Transverse colon (tissue), 4 donors: Measurements from ENCODE around the gene IL1RL1. TPM values are rescaled to one million over a fixed set of nuclear protein-coding genes. Genes with fewer than 3 reads are reported as not detected.

Experiments
- DNase-seq: peaks from one replicate; pipeline ENCODE4 v3.0.0-alpha.2; 2019
- H3K27ac ChIP-seq, 4 donors: fragments of 200-600 bp; sonication (generic); 2 replicates each; pipeline ENCODE4 v1.5.1; 2016 to 2018; ENCODE audit warnings: inconsistent platforms in 4 of 4
- H3K27me3 ChIP-seq: fragments of 200-600 bp; sonication (generic); 2 replicates; pipeline ENCODE4 v1.5.1; 2017; ENCODE audit warnings: inconsistent platforms
- H3K36me3 ChIP-seq, 4 donors: fragments of 200-600 bp; sonication (generic); 2 replicates each; pipeline ENCODE4 v1.5.1; 2017 to 2019; ENCODE audit warnings: inconsistent platforms in 4 of 4
- H3K4me1 ChIP-seq, 4 donors: fragments of 200-600 bp; sonication (generic); 2 replicates each; pipeline ENCODE4 v1.5.1; 2017 to 2020; ENCODE audit warnings: inconsistent platforms in 4 of 4
- H3K4me3 ChIP-seq, 4 donors: fragments of 200-600 bp; sonication (generic); 1 replicate in 1 of 4; 2 replicates in 3 of 4; pipeline versions ENCODE4 v1.5.1 to v1.6.1; 2017 to 2019; ENCODE audit warnings: inconsistent platforms in 4 of 4
- H3K9me3 ChIP-seq, 2 donors: fragments of 200-600 bp; sonication (generic); 2 replicates each; pipeline ENCODE4 v1.5.1; 2017 to 2019; ENCODE audit warnings: inconsistent platforms in 2 of 2
- EP300 ChIP-seq: sonication (generic); formaldehyde crosslinking; IDR thresholded peaks from one replicate; pipeline ENCODE4 v1.6.1; 2017; ENCODE audit warnings: antibody characterized with exemption, low read depth
- POLR2A ChIP-seq: fragments of 450-650 bp; IDR thresholded peaks from one replicate; pipeline ENCODE4 v1.6.1; 2016; ENCODE audit warnings: antibody characterized with exemption, mild to moderate bottlenecking, moderate library complexity
- POLR2AphosphoS5 ChIP-seq, 3 donors: sonication (generic); formaldehyde crosslinking; IDR thresholded peaks; one replicate each; pipeline ENCODE4 v1.6.1; 2016; ENCODE audit warnings: antibody characterized with exemption in 3 of 3
- WGBS, 2 donors: methylation state at CpG; one replicate each; pipeline ENCODE4 v1.1.5; 2018; ENCODE audit warnings: low coverage in 1 of 2; 5-methylcytosine and 5-hydroxymethylcytosine counted together
- in situ Hi-C, 4 donors: fragments of 200-750 bp; cut with MboI; loops; one replicate each; pipeline versions ENCODE4 v1.15.0 to v1.15.1; 2017; ENCODE audit warnings: low sequenced_read_pairs in 3 of 4, low pct_ligation_motif_present in 1 of 4, low pct_unique_long_range_greater_than_20kb in 1 of 4
- intact Hi-C: fragments of 100-400 bp; cut with DNase I; formaldehyde crosslinking; loops from one replicate; pipeline ENCODE4 v1.15.1; 2023; ENCODE audit warnings: low total_unique reads
- total RNA-seq, 4 donors: library from RNA; depleted of rRNA; stranded (reverse); fragments of >200 nt; gene quantifications; one replicate each; pipeline ENCODE4 v1.1.0, GENCODE V29; 2016
- TF ChIP-seq, protein P1 (sequence below), 5 experiments: fragments of 200-600 bp in 3 of 5; fragments of 450-650 bp in 2 of 5; sonication (generic) in 3 of 5; IDR thresholded peaks; 1 replicate in 2 of 5; 2 replicates in 3 of 5; pipeline ENCODE4 v1.5.1; 2016 to 2017; ENCODE audit warnings: antibody characterized with exemption in 5 of 5, inconsistent platforms in 3 of 5, mild to moderate bottlenecking in 2 of 5, moderate library complexity in 1 of 5

The IL1RL1 gene
- total RNA-seq = 10 to 100 TPM in 2 of 4 donors, 1 to 10 TPM in 1, under 1 TPM in 1; 0.40 to 57.2 (median 11.7) TPM

DNA sequence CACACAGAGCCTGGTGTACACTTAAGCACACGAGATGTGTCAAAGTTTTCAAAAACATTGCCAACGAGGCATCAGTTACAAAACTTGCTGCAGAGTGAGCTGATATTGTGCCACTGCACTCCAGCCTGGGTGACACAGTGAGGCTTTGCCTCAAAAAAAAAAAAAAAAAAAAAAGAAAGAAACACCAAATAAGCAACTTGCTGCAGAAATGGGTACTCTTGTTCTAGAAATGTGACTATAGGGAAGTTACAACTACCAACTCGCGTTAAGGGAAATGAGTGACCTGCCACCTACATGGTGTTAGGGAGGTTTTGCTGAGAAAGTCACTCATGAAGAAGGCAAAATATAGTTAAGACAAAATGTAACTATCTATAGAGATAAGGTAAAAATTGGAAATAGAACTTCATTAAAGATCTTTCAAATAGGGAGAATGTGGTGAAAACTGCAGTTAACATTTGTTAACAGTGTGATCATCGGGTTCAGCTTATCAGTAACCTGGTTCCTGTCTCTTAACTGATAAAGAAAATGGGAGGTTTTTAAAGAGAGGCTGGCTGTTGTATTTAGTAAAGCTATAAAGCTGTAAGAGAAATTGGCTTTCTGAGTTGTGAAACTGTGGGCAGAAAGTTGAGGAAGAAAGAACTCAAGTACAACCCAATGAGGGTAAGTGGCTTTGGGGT, at the start of gene IL1RL1:
IL1RL1 (plus strand) TSS at position 600 of the 677 bp plus-strand sequence. CDS start 26,702 bp downstream, outside the sequence.
- H3K9me3 ChIP-seq = no peaks in the 10 kb centered on the region
- TF ChIP-seq, protein P1, sequence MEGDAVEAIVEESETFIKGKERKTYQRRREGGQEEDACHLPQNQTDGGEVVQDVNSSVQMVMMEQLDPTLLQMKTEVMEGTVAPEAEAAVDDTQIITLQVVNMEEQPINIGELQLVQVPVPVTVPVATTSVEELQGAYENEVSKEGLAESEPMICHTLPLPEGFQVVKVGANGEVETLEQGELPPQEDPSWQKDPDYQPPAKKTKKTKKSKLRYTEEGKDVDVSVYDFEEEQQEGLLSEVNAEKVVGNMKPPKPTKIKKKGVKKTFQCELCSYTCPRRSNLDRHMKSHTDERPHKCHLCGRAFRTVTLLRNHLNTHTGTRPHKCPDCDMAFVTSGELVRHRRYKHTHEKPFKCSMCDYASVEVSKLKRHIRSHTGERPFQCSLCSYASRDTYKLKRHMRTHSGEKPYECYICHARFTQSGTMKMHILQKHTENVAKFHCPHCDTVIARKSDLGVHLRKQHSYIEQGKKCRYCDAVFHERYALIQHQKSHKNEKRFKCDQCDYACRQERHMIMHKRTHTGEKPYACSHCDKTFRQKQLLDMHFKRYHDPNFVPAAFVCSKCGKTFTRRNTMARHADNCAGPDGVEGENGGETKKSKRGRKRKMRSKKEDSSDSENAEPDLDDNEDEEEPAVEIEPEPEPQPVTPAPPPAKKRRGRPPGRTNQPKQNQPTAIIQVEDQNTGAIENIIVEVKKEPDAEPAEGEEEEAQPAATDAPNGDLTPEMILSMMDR (IDR thresholded peaks at IDR 0.05) = no peak
- TF ChIP-seq EP300 = no peak
- no peak for TF ChIP-seq POLR2AphosphoS5 (IDR thresholded peaks at IDR 0.05)
- no peak for TF ChIP-seq POLR2A
- 76 to 80% methylated on average over 5 of the region's 5 CpGs for WGBS, 2 donors
- no peaks in the 10 kb centered on the region for H3K36me3 ChIP-seq
- no peak for DNase-seq
- H3K27ac ChIP-seq = no peak within 1 kb of the TSS
- intact Hi-C loops = no loop called here
- H3K4me1 ChIP-seq = no peaks in the 10 kb centered on the region
- in situ Hi-C loops = no loop called here
- H3K4me3 ChIP-seq = no peak within 1 kb of the TSS
- peaks cover 16% of the 10 kb centered on the region for H3K27me3 ChIP-seq

DNA sequence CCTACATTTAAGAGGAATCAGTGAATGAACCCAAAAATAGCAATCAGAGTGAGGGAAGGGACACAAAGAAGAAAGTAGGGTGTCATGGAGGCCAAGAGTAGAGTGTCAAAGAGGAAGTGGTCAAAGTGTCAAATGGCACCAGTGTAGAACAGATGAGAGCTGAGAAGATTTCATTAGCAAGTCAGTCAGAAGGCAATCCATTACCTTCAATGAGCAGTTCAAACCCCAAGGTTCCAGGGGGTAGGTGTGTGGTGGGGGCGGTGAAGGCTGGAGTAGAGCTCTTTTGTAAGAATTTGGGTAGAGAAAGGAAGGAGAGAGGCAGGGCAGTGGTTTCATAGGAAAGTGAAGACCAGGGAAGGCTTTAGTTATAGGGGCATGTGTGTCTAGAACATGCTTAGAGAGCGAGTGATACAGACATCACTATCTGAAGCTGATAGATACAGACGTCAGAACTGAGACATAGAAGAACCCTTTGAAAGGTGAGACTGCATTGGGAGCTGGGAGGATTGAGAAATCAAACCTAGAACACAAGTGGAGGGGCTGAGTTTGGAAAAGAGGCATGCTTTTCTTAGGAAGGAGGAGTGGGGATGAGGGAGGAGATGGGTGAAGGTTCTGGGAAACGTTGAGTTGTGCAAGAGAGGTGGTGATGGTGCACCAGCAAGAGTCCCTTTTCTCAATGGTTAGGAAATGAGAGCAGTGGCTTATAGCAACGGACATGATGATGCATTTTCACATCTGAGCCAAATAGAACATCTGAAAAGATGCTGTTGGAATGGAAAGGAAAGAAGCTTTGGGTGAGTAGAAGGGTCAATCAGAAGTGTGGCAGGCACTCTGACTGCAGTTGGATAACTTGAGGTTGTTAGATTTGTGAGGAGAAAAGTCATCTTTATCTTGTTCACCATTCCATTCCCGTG, 48.9 kb upstream of the IL1RL1 start:
- intact Hi-C loops = no loop called here
- H3K4me1 ChIP-seq = no peaks in the 10 kb centered on the region
- H3K9me3 ChIP-seq = no peaks in the 10 kb centered on the region
- no peak overlapping the region for H3K27ac ChIP-seq
- no peaks in the 10 kb centered on the region for H3K36me3 ChIP-seq
- no peak for DNase-seq
- in situ Hi-C loops = no loop called here
- TF ChIP-seq EP300 (no peak), POLR2A (no peak), POLR2AphosphoS5 (IDR thresholded peaks at IDR 0.05) (no peak)
- TF ChIP-seq, protein P1 (IDR thresholded peaks at IDR 0.05) = no peak
- no peak overlapping the region for H3K4me3 ChIP-seq
- WGBS, 2 donors = 53 to 67% methylated on average over 3 to 6 of the region's 6 CpGs
- no peaks in the 10 kb centered on the region for H3K27me3 ChIP-seq

DNA sequence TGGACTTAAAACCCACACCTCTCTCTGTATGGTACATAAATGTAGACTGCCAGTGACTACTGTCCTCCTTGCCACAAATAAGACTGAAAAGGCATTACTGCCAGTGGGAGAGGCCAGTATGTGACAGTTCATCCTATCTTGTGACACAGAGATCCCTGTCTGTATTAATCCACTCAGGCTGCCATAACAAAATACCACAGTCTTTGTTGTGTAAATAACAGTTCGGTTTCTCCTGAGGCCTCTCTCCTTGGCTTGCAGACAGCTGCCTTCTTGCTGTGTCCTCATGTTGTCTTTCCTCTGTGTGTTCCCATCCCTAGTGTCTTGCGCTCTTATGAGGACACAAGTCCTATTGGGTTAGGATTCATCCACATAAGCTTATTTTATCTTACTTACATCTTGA, 46.4 kb upstream of the IL1RL1 start:
- H3K27ac ChIP-seq = no peak overlapping the region
- WGBS, 2 donors = 83 to 93% methylated on average over 1 to 2 of the region's 2 CpGs
- no peaks in the 10 kb centered on the region for H3K9me3 ChIP-seq
- TF ChIP-seq, protein P1 (IDR thresholded peaks at IDR 0.05) = no peak
- no peak for TF ChIP-seq EP300
- TF ChIP-seq POLR2A = no peak
- TF ChIP-seq POLR2AphosphoS5 (IDR thresholded peaks at IDR 0.05) = no peak
- no peaks in the 10 kb centered on the region for H3K4me1 ChIP-seq
- H3K36me3 ChIP-seq = no peaks in the 10 kb centered on the region
- intact Hi-C loops (no loop called here), in situ Hi-C loops (no loop called here)
- H3K4me3 ChIP-seq = no peak overlapping the region
- DNase-seq = no peak
- H3K27me3 ChIP-seq = no peaks in the 10 kb centered on the region

DNA sequence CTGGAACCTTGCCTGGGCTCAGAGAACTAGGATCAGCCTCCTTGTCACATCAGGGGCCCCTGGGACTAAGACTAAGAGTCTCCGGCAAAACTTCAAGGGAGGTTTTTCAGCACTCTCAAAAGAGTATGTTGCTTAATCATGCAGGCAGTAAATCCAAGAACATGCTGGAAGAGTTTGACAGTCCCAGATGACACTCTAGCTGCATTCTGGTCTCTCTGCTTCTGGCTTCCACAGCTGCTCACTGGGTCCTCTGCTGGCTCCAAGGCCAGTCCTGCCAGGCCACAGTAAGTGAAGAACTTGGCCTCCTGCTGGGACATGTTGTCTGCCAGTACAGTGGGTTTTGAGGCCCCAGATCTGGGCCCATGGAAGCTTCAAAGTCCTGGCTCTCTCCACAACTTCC, 45.2 kb upstream of the IL1RL1 start:
- H3K4me1 ChIP-seq = no peaks in the 10 kb centered on the region
- no peak for DNase-seq
- in situ Hi-C loops = no loop called here
- no peak overlapping the region for H3K27ac ChIP-seq
- TF ChIP-seq POLR2A (no peak), POLR2AphosphoS5 (IDR thresholded peaks at IDR 0.05) (no peak), EP300 (no peak)
- TF ChIP-seq, protein P1 (IDR thresholded peaks at IDR 0.05) = no peak
- H3K36me3 ChIP-seq = no peaks in the 10 kb centered on the region
- H3K27me3 ChIP-seq = no peaks in the 10 kb centered on the region
- intact Hi-C loops = no loop called here
- WGBS, 2 donors = 95 to 100% methylated on average over 1 of the region's 1 CpG
- no peak overlapping the region for H3K4me3 ChIP-seq
- H3K9me3 ChIP-seq = no peaks in the 10 kb centered on the region
